Measurements from ENCODE around the gene INTS11. TPM values are rescaled to one million over a fixed set of nuclear protein-coding genes. Genes with fewer than 3 reads are reported as not detected.

INTS11 gene
- total RNA-seq, 1 experiment from 2014 or later = 161 TPM

- no peak overlapping the region for H3K4me3 ChIP-seq (replicated peaks in 1 of 2; ENCODE audit: low read depth in 1 of 2, low read length in 2 of 2)
- H4K20me1 ChIP-seq (ENCODE audit: insufficient read depth) = no peaks in the 10 kb centered on the region
- POLR2A ChIA-PET = no interaction called here
- no peaks in the 10 kb centered on the region for H3K9me2 ChIP-seq (ENCODE audit: insufficient read depth)
- BruUV-seq (replicated peaks) = no TSS peak
- TF ChIP-seq YY1 (IDR thresholded peaks at IDR 0.05; ENCODE audit: extremely low read depth, insufficient replicate concordance, low read depth, low read length) = no peak
- TF ChIP-seq CBX3 (IDR thresholded peaks at IDR 0.05; ENCODE audit: low read depth) = no peak
- TF ChIP-seq, protein P1, sequence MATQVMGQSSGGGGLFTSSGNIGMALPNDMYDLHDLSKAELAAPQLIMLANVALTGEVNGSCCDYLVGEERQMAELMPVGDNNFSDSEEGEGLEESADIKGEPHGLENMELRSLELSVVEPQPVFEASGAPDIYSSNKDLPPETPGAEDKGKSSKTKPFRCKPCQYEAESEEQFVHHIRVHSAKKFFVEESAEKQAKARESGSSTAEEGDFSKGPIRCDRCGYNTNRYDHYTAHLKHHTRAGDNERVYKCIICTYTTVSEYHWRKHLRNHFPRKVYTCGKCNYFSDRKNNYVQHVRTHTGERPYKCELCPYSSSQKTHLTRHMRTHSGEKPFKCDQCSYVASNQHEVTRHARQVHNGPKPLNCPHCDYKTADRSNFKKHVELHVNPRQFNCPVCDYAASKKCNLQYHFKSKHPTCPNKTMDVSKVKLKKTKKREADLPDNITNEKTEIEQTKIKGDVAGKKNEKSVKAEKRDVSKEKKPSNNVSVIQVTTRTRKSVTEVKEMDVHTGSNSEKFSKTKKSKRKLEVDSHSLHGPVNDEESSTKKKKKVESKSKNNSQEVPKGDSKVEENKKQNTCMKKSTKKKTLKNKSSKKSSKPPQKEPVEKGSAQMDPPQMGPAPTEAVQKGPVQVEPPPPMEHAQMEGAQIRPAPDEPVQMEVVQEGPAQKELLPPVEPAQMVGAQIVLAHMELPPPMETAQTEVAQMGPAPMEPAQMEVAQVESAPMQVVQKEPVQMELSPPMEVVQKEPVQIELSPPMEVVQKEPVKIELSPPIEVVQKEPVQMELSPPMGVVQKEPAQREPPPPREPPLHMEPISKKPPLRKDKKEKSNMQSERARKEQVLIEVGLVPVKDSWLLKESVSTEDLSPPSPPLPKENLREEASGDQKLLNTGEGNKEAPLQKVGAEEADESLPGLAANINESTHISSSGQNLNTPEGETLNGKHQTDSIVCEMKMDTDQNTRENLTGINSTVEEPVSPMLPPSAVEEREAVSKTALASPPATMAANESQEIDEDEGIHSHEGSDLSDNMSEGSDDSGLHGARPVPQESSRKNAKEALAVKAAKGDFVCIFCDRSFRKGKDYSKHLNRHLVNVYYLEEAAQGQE (IDR thresholded peaks at IDR 0.05; ENCODE audit: low read depth) = no peak
- TF ChIP-seq EGR1 (IDR thresholded peaks at IDR 0.05; ENCODE audit: low read depth) = no peak
- no peak for TF ChIP-seq ZNF274 (IDR thresholded peaks at IDR 0.05; ENCODE audit: low read depth, low read length)
- TF ChIP-seq ZFX (IDR thresholded peaks at IDR 0.05) = no peak
- TF ChIP-seq ATF3 (IDR thresholded peaks at IDR 0.05) = no peak
- no peak for TF ChIP-seq EZH2 (IDR thresholded peaks at IDR 0.05)
- TF ChIP-seq, protein P2, sequence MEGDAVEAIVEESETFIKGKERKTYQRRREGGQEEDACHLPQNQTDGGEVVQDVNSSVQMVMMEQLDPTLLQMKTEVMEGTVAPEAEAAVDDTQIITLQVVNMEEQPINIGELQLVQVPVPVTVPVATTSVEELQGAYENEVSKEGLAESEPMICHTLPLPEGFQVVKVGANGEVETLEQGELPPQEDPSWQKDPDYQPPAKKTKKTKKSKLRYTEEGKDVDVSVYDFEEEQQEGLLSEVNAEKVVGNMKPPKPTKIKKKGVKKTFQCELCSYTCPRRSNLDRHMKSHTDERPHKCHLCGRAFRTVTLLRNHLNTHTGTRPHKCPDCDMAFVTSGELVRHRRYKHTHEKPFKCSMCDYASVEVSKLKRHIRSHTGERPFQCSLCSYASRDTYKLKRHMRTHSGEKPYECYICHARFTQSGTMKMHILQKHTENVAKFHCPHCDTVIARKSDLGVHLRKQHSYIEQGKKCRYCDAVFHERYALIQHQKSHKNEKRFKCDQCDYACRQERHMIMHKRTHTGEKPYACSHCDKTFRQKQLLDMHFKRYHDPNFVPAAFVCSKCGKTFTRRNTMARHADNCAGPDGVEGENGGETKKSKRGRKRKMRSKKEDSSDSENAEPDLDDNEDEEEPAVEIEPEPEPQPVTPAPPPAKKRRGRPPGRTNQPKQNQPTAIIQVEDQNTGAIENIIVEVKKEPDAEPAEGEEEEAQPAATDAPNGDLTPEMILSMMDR (IDR thresholded peaks at IDR 0.05 in 2 of 3, conservative IDR thresholded peaks at IDR 0.05 in 1 of 3; ENCODE audit: borderline replicate concordance in 1 of 3, insufficient read depth in 1 of 3, low read depth in 2 of 3, low read length in 2 of 3) = no peak
- TF ChIP-seq EZH2phosphoT487 (IDR thresholded peaks at IDR 0.05; ENCODE audit: borderline replicate concordance) = no peak
- no peak for TF ChIP-seq TCF7L2 (IDR thresholded peaks at IDR 0.05; ENCODE audit: borderline replicate concordance, extremely low read depth, insufficient read depth, insufficient read length)
- TF ChIP-seq CEBPB (IDR thresholded peaks at IDR 0.05; ENCODE audit: low read depth) = no peak
- no peak for TF ChIP-seq SRF (IDR thresholded peaks at IDR 0.05; ENCODE audit: low read depth)
- TF ChIP-seq JUND (IDR thresholded peaks at IDR 0.05) = no peak
- no peak for TF ChIP-seq RAD21 (IDR thresholded peaks at IDR 0.05; ENCODE audit: low read depth)
- no peak for TF ChIP-seq SIN3A (IDR thresholded peaks at IDR 0.05; ENCODE audit: low read depth)
- TF ChIP-seq, protein P3, sequence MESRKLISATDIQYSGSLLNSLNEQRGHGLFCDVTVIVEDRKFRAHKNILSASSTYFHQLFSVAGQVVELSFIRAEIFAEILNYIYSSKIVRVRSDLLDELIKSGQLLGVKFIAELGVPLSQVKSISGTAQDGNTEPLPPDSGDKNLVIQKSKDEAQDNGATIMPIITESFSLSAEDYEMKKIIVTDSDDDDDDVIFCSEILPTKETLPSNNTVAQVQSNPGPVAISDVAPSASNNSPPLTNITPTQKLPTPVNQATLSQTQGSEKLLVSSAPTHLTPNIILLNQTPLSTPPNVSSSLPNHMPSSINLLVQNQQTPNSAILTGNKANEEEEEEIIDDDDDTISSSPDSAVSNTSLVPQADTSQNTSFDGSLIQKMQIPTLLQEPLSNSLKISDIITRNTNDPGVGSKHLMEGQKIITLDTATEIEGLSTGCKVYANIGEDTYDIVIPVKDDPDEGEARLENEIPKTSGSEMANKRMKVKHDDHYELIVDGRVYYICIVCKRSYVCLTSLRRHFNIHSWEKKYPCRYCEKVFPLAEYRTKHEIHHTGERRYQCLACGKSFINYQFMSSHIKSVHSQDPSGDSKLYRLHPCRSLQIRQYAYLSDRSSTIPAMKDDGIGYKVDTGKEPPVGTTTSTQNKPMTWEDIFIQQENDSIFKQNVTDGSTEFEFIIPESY (IDR thresholded peaks at IDR 0.05; ENCODE audit: extremely low read depth, insufficient replicate concordance, low read length) = no peak
- H3K4me1 ChIP-seq (ENCODE audit: control insufficient read depth in 1 of 2, insufficient read depth in 2 of 2, low read length in 2 of 2) = peaks cover 10 to 41% of the 10 kb centered on the region in 2 experiments
- no peak overlapping the region for H3K27ac ChIP-seq (ENCODE audit: low read depth, low read length)
- ATAC-seq (no peak), DNase-seq (ENCODE audit: low read depth, low spot score) (no peak)
- CTCF ChIA-PET = no interaction called here
- H3K36me3 ChIP-seq (ENCODE audit: control insufficient read depth in 1 of 2, insufficient read depth in 2 of 2, low read length in 2 of 2) = no peaks in the 10 kb centered on the region
- H3K4me2 ChIP-seq (ENCODE audit: low read length) = peak overlapping the region; percentile 40
- peaks cover 10% of the 10 kb centered on the region for H3K79me2 ChIP-seq (ENCODE audit: insufficient read depth, low read length)
- intact Hi-C loops (cut with micrococcal nuclease) = no loop called here
- RAD21 ChIA-PET (ENCODE audit: low non-redundant PET in 1 of 2, low total read pairs in 2 of 2, uncharacterized antibody in 2 of 2, unreplicated experiment in 2 of 2) = no interaction called here
- no peaks in the 10 kb centered on the region for H3K27me3 ChIP-seq (ENCODE audit: insufficient read depth, low read length)
- no peak overlapping the region for H3K9ac ChIP-seq (ENCODE audit: low read length)
- no peak overlapping the region for H2AFZ ChIP-seq (ENCODE audit: low read depth, low read length, poor library complexity, severe bottlenecking)
- no peaks in the 10 kb centered on the region for H3K9me3 ChIP-seq (ENCODE audit: control insufficient read depth in 1 of 2, insufficient read depth in 1 of 2, low read depth in 1 of 2, low read length in 2 of 2)
Measured at GRCh38 chr1:1352786-1353388, 28.4 kb upstream of the INTS11 start.

Measured in HCT116 (cell line).